GM18867 (cell line): ENCODE results near the gene TMEM232.
A peak's percentile ranks its signal among the peaks of the same experiment; 100 is the strongest.
"Not testable (repeated sequence)": the region's sequence is repeated elsewhere in the genome, so short reads cannot be mapped to it uniquely, and the experiment has no call there.

Source experiments
- ATAC-seq: cut with Tn5 transposase; IDR thresholded peaks from one replicate; pipeline ENCODE4 v1.9.1; 2021; ENCODE audit warnings: mild to moderate bottlenecking, moderate library complexity; ENCODE audit not compliant: unreplicated experiment

Gene TMEM232

DNA sequence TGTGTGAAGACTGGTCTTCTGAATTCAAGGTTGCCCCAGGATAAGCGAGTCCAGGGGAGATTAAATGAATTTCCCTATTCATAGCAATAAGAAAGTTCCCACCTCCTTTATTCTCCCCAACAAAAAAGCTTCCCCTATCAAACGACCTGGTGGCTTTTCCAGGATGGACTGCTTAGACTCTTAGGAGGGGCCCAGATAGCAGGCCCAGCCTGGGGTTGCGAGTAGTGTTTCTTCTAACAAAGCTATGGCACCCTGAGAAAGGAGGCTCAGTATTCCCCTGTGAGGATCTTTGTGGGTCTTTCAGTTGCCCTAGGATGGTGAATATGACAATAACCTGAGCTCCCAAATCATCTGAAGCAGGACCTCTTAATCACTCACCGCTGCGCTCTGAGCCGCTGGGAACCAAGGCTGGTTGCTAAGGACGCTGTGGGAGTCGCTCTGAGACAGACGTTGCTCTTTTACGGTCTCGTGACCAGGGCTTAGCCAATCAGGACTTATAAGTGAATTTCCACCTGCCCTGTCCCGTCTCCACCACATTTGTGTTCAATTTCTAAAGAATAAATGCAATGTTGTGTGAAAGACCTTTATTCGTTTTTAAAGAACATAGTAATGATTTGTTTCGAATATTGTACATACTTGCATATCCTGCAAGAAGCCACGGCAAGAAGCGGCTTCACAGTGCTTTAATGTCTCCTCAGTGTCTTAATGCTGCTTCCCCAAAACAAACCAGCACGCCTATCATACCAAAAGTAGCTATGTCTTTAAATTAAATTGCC is at the start of gene TMEM232:
Gene TMEM232 (minus strand): TSS at position 423 of the 776 bp plus-strand sequence. CDS start 59,319 bp downstream, outside the sequence.
- peak; percentile 100 for ATAC-seq

GRCh38 chr5:110770286-110770685 is 43.8 kb upstream of the TMEM232 start:
- ATAC-seq = no peak

DNA sequence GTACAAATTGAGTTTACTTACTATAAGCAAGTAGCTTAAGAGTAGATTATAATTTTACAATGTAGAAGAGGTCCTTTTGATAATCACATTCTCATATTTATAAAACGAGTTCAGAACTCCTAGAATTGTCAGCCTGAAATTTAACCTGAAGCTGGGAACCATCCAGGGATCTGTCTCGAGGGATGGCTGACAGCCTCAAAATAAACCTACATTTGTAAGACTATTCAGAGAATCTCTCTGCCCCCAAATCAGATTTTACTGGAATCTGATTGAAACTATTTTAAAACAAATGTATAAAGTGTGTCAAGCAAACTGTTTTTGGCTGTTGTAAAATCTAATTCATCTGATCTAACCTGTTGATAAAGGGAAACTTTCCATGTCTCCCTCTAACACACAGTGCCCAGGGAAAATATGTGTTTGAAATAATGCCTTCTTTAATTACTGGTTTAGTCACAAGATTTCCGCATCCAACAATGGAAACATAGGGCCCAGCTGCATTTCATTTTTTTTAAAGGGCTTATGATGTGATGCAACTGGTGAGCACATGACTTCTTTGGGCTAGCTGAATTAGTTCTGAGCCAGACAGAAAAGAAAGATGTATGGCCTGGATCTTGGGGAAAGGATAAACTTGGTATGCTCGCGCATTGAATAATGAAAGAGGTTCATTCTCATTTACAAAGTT is 42.7 kb upstream of the TMEM232 start:
- no peak for ATAC-seq

- ATAC-seq = no peak
Measured at GRCh38 chr5:110768138-110768860, 41.8 kb upstream of the TMEM232 start.

GRCh38 chr5:110760158-110760557 is 33.7 kb upstream of the TMEM232 start:
- ATAC-seq = no peak

GRCh38 chr5:110757118-110757729 is 30.8 kb upstream of the TMEM232 start:
- ATAC-seq = no peak

DNA sequence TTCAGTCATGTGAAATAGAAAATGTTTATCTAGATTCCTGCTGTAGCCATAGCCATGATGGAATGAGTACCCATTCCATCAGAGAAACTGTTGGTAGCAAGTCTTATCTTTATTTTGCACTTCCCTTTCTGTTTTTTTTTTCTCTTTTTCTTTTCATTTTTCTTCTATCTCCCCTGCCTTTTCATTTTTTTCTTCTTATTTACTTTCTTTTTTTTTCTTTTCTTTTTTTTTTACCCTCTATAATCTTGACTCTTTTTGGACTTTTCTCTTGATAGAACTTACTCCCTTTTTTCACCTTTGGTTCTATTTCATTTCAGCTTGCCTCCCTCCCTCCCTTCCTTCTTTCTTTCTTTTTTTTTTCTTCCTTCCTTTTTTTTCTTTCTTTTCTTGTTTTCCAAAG is 27.7 kb upstream of the TMEM232 start:
- ATAC-seq = no peak

- ATAC-seq = no peak
Measured at GRCh38 chr5:110753600-110753999, 27.1 kb upstream of the TMEM232 start.

- ATAC-seq = peak; percentile 9
Measured at GRCh38 chr5:110752953-110753352, 26.5 kb upstream of the TMEM232 start.

DNA sequence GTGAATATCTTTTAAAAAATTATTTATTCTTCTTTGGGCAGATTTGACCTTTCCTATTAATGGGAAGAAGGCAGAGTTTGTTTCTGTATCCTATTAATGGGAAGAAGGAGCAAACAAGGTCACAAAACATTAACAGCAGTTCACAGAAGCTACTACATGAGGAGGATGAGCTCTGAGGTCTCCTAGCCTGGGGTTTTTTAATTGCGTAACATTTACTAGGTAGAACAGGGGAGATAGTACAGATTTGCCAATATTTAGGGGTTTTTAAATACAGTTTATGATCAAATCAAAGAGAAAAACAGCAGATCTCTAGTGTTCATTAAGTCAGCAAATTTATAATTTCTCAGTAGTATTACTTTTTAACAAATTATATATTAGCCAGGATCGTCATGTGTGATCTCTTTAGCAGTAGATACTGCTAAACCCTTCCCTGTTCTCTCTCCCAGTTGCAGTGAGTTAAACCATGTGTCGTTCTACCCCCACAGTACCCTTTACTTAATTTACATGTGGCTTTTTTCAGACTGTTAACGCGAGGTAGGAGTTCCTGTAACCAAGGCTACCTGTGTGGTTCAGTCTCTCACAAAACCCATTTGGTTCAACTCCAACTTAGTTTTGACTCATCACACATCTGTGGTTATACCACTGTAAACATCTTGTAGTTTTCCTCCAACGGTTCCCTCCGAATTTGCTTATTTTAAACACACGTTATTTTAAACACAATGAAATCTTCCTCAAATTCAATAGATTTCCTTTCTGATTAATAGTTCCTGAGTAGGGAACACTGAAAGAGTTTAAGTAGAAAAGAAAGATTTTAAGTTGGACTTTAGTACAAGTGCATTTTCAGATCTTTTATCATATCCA is 25.7 kb upstream of the TMEM232 start:
- peak; percentile 99 for ATAC-seq

DNA sequence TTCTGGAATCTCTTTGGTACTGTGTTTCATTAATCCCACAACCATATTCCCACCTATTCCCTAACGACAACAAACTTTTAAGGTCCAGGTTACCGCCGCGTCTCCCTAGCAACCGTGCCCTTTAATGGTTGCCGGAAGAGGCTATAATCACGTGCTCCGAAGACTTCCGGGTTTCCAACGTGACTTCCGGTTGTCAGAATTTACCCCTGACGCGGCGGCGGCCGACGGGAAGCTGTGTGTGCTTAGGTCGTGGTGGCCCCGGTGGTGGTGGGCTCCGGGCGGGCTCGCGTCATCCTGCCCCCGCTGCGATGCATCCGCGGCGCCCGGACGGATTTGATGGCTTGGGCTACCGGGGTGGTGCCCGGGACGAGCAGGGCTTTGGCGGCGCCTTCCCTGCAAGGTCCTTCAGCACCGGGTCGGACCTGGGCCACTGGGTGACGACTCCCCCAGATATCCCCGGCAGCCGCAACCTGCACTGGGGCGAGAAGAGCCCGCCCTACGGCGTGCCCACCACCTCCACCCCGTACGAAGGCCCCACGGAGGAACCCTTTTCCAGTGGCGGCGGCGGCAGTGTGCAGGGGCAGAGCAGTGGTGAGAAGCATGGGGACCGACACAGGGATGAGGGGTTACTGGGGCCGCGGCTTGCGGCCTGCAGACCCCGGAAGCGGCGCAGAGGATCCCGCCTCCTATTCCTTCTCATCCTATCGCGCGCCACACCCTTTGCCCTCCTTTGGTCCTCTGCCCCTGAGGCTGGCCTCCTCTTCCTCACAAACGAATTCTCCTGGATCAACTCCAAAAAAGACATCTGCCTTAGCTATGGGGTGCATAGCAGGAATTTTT is 12.6 kb upstream of the TMEM232 start, which contains the start of gene SLC25A46:
Gene SLC25A46 (plus strand): TSS at position 196 of the 840 bp plus-strand sequence. CDS start 113 bp downstream, at position 309.
- peak; percentile 94 for ATAC-seq

- peak; percentile 68 for ATAC-seq
Measured at GRCh38 chr5:110738503-110738811, 12.0 kb upstream of the TMEM232 start.

DNA sequence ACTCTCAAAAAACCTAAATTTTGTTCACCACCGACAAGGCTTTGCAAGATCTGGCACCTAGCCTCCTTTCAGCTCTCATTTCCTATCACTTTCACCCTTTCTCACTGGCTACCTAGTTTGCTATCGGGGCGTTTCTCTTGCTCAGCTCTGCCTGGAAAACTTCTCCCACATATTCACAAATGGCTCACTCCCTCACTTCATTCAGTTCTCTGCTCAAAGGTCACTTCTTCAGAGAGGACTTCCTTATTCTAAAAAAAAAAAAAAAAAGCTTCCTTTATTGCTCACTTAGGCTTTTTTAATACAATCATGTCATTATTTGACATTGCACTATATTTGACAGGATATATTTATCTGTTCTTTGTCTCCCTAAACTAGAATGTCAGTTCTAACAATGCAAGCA is 10.3 kb upstream of the TMEM232 start:
- no peak for ATAC-seq

- ATAC-seq = no peak
Measured at GRCh38 chr5:110735556-110735955, 9.1 kb upstream of the TMEM232 start.

DNA sequence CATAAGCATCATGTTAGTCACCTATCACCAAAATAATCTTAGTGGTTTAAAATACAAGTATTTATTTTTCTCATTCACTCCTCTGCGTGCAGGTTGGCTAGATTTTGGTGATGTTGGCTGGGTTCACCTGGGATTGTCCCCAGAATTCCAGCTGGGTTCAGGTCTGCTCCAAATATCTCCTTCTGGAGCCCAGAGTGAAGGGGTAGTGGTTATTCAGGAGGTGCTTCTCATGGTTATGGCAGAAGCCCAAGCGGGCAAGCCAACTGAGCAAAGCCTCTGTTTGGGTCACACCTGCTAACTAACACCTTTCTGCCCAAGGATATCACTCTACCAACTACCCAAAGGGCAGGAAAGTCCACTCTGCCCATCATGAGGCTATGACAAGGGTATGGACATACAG is 7.6 kb upstream of the TMEM232 start:
- ATAC-seq = no peak

DNA sequence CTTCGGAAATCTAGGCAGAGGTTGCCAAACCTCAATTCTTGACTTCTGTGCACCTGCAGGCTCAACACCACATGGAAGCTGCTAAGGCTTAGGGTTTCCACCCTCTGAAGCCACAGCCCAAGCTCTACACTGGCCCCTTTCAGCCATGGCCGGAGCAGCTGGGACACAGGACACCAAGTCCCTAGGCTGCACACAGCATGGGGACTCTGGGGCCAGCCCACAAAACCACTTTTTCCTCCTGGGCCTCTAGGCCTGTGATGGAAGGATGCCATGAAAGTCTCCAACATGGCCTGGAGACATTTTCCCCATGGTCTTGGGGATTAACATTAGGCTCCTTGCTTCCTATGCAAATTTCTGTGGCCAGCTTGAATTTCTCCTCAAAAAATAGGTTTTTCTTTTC is 5.0 kb upstream of the TMEM232 start:
- ATAC-seq = not testable (repeated sequence)

- ATAC-seq = peak; percentile 52
Measured at GRCh38 chr5:110727025-110727314, 499 bp upstream of the TMEM232 start.

DNA sequence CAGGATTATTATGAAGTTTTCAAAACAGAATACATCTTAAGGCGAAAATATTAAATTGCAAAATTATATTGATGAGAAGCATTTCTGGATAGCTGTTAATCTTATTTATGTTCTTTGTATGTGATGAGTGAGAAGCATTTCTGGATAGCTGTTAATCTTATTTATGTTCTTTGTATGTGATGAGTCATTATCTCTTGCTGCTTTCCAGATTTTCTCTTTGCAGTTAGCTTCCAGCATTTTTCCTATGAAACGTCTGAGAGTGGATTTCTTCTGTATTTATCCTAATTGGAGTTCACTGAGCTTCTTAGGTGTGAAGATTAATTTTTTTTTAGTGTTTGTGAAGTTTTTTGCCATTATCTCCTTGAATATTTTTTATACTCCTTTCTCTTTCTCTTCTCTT is 8.2 kb downstream of the TMEM232 start:
- ATAC-seq = no peak
